Smooth muscle cell (in vitro differentiated cells): ENCODE measurements around the gene HIVEP3. TPM values are rescaled to one million over a fixed set of nuclear protein-coding genes. Genes with fewer than 3 reads are reported as not detected.

Experiments
- DNase-seq: peaks from one replicate; lab custom pipeline; 2025; ENCODE audit not compliant: unreplicated experiment; lab: John Stamatoyannopoulos, UW
- H2AFZ ChIP-seq: fragments of 200-600 bp; sonication (generic); 2 replicates; pipeline ENCODE4 v1.6.0; 2016; ENCODE audit warnings: antibody characterized with exemption, low read depth, mild to moderate bottlenecking
- H3F3A ChIP-seq: fragments of 200-600 bp; sonication (generic); 2 replicates; pipeline ENCODE4 v1.6.0; 2017; ENCODE audit warnings: antibody characterized with exemption, low read depth
- H3K27ac ChIP-seq: fragments of 200-600 bp; sonication (generic); 2 replicates; pipeline ENCODE4 v1.5.1; 2016; ENCODE audit warnings: low read depth, mild to moderate bottlenecking
- H3K27me3 ChIP-seq: fragments of 200-600 bp; sonication (generic); 2 replicates; pipeline ENCODE4 v1.6.1; 2016; ENCODE audit warnings: low read depth, mild to moderate bottlenecking
- H3K36me3 ChIP-seq: fragments of 200-600 bp; sonication (generic); 2 replicates; pipeline ENCODE4 v1.5.1; 2016; ENCODE audit warnings: low read depth
- H3K4me1 ChIP-seq: fragments of 200-600 bp; sonication (generic); 2 replicates; pipeline ENCODE4 v1.5.1; 2016; ENCODE audit warnings: low read depth
- H3K4me2 ChIP-seq: fragments of 200-600 bp; sonication (generic); 2 replicates; pipeline ENCODE4 v1.6.0; 2016; ENCODE audit warnings: mild to moderate bottlenecking
- H3K4me3 ChIP-seq: fragments of 200-600 bp; sonication (generic); 2 replicates; pipeline ENCODE4 v1.5.1; 2016; ENCODE audit warnings: mild to moderate bottlenecking
- H3K79me2 ChIP-seq: fragments of 200-600 bp; sonication (generic); 2 replicates; pipeline ENCODE4 v1.6.0; 2016; ENCODE audit warnings: low read depth, mild to moderate bottlenecking
- H3K9ac ChIP-seq: fragments of 200-600 bp; sonication (generic); 2 replicates; pipeline ENCODE4 v1.6.0; 2016; ENCODE audit warnings: low read depth
- H3K9me3 ChIP-seq: fragments of 200-600 bp; sonication (generic); replicated peaks from 2 replicates; pipeline ENCODE4 v1.5.1; 2016; ENCODE audit warnings: low read depth
- H4K20me1 ChIP-seq: fragments of 200-600 bp; sonication (generic); 2 replicates; pipeline ENCODE4 v1.6.0; 2016; ENCODE audit warnings: low read depth
- CTCF ChIP-seq: fragments of 200-600 bp; sonication (generic); IDR thresholded peaks from 2 replicates; pipeline ENCODE4 v1.5.1; 2017; ENCODE audit warnings: borderline replicate concordance, mild to moderate bottlenecking, antibody characterized with exemption; ENCODE audit not compliant: insufficient read depth, poor library complexity, severe bottlenecking
- WGBS: methylation state at CpG from one replicate; pipeline ENCODE4 v1.1.7; 2016; ENCODE audit warnings: low lambda C conversion rate; 5-methylcytosine and 5-hydroxymethylcytosine counted together
- polyA plus RNA-seq: library from polyadenylated mRNA; unstranded; fragments of >200 nt; fragmentation: Nextera tagmentation; extraction: Ambion mirVana; gene quantifications from 2 replicates; pipeline ENCODE4 v1.2.1, GENCODE V29; 2016
- total RNA-seq: library from RNA; depleted of rRNA; stranded (reverse); fragments of >200 nt; gene quantifications from 2 replicates; pipeline ENCODE4 v1.2.3, GENCODE V29; 2014

Gene HIVEP3
- total and polyA plus RNA-seq, 2 experiments from 2014 or later: 2.1 to 6.4 TPM

GRCh38 chr1:41517062-41517438 lies 401.7 kb downstream of the HIVEP3 start:
- Histone ChIP-seq H3K4me2 (no peak overlapping the region), H3K27me3 (no peaks in the 10 kb centered on the region), H3K36me3 (no peaks in the 10 kb centered on the region), H3K9me3 (no peaks in the 10 kb centered on the region), H3K9ac (no peak overlapping the region), H3K4me3 (no peak overlapping the region), H3K27ac (no peak overlapping the region), H3K4me1 (peaks cover 4% of the 10 kb centered on the region), H3K79me2 (no peaks in the 10 kb centered on the region), H2AFZ (no peak overlapping the region), H3F3A (peaks cover 3% of the 10 kb centered on the region), H4K20me1 (no peaks in the 10 kb centered on the region)
- no peak for DNase-seq
- WGBS: 75% methylated on average over 3 of the region's 3 CpGs
- TF ChIP-seq CTCF: no peak

GRCh38 chr1:41516168-41517061 lies 402.3 kb downstream of the HIVEP3 start:
- Histone ChIP-seq H3K9me3 (no peaks in the 10 kb centered on the region), H3K27ac (no peak overlapping the region), H3K4me2 (peak overlapping the region; percentile 72), H3K9ac (no peak overlapping the region), H3K79me2 (no peaks in the 10 kb centered on the region), H3F3A (peaks cover 3% of the 10 kb centered on the region), H4K20me1 (no peaks in the 10 kb centered on the region), H3K27me3 (no peaks in the 10 kb centered on the region), H3K4me1 (peaks cover 4% of the 10 kb centered on the region), H2AFZ (no peak overlapping the region), H3K36me3 (no peaks in the 10 kb centered on the region), H3K4me3 (peak overlapping the region; percentile 28)
- WGBS: 33% methylated on average over 45 of the region's 53 CpGs
- peak; percentile 79 for DNase-seq
- peak; percentile 81 for TF ChIP-seq CTCF

GRCh38 chr1:41515778-41516167 lies 402.9 kb downstream of the HIVEP3 start:
- Histone ChIP-seq H3K9ac (no peak overlapping the region), H3K27ac (no peak overlapping the region), H3K79me2 (no peaks in the 10 kb centered on the region), H3K27me3 (no peaks in the 10 kb centered on the region), H3K4me3 (no peak overlapping the region), H3F3A (peaks cover 3% of the 10 kb centered on the region), H3K4me1 (peaks cover 4% of the 10 kb centered on the region), H3K36me3 (no peaks in the 10 kb centered on the region), H3K4me2 (peak overlapping the region; percentile 72), H3K9me3 (no peaks in the 10 kb centered on the region), H4K20me1 (no peaks in the 10 kb centered on the region), H2AFZ (no peak overlapping the region)
- no peak for TF ChIP-seq CTCF
- DNase-seq: no peak
- 15% methylated on average over 6 of the region's 6 CpGs for WGBS

- Histone ChIP-seq H3K4me2 (peak overlapping the region; percentile 72), H4K20me1 (no peaks in the 10 kb centered on the region), H3K27me3 (no peaks in the 10 kb centered on the region), H3K36me3 (no peaks in the 10 kb centered on the region), H2AFZ (no peak overlapping the region), H3K27ac (no peak overlapping the region), H3K4me3 (no peak overlapping the region), H3K4me1 (peaks cover 4% of the 10 kb centered on the region), H3F3A (peaks cover 3% of the 10 kb centered on the region), H3K9ac (no peak overlapping the region), H3K79me2 (no peaks in the 10 kb centered on the region), H3K9me3 (no peaks in the 10 kb centered on the region)
- 86% methylated on average over 5 of the region's 5 CpGs for WGBS
- no peak for TF ChIP-seq CTCF
- no peak for DNase-seq
Observed at GRCh38 chr1:41515131-41515678, 403.5 kb downstream of the HIVEP3 start.
